ENCODE measurements around the gene SLC35F4.

DNA sequence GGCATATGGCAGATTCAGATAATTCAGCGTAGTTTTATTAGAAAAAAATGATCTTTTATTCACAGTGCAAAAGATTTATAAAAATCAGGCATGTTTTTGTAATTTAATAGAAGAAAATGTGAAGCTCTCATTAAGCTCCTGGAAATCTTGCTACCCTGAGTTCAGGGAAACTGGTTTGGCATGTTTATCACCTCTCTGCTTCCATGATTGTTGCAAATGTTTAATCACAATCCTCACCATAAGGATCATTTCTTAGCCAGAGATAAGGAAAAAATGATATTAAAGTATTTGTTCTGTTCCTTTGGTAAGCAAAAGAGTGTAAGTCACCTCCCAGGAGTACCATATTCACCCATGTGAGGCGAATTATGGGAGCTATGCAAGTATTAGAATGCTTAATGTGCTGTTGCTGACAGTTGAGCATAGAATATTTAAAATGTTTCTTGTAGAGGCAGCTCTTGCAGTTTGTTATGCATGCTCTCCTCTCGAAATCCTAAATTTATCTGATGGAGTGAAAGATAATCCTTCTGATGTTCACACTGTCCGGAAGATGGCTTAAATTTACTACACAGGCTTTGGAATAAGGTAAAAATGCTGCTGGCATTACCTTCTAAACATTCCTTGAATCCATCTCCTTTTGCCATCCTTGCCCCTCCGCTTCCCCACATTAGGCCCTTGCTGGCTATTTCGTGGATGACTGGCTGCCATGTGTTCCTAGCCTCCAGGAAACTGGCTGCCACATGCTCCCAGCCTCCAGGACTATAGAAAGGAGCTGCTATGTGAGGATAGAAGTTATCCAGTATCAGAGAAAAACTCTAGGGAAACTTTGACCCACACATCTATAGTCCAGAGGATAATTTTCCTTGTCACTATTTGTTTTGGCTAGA lies 256.5 kb downstream of the SLC35F4 start:
- TF ChIP-seq, protein P1, sequence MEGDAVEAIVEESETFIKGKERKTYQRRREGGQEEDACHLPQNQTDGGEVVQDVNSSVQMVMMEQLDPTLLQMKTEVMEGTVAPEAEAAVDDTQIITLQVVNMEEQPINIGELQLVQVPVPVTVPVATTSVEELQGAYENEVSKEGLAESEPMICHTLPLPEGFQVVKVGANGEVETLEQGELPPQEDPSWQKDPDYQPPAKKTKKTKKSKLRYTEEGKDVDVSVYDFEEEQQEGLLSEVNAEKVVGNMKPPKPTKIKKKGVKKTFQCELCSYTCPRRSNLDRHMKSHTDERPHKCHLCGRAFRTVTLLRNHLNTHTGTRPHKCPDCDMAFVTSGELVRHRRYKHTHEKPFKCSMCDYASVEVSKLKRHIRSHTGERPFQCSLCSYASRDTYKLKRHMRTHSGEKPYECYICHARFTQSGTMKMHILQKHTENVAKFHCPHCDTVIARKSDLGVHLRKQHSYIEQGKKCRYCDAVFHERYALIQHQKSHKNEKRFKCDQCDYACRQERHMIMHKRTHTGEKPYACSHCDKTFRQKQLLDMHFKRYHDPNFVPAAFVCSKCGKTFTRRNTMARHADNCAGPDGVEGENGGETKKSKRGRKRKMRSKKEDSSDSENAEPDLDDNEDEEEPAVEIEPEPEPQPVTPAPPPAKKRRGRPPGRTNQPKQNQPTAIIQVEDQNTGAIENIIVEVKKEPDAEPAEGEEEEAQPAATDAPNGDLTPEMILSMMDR (IDR thresholded peaks at IDR 0.05 in 4 of 5, conservative IDR thresholded peaks at IDR 0.05 in 1 of 5): no peak
- TF ChIP-seq POLR2A (IDR thresholded peaks at IDR 0.05): no peak
